GM23338 (cell line): ENCODE results near the gene SUCLG2. TPM values are rescaled to one million over a fixed set of nuclear protein-coding genes. Genes with fewer than 3 reads are reported as not detected.
A peak's percentile ranks its signal among the peaks of the same experiment; 100 is the strongest.

Experiments
- ATAC-seq: fragments of 200-7000 bp; cut with Tn5 transposase; 3 replicates; pipeline ENCODE4 v1.9.1; 2020
- DNase-seq: peaks from one replicate; pipeline ENCODE4 v3.0.0-alpha.2; 2015; ENCODE audit warnings: low spot score
- H2AFZ ChIP-seq: fragments of 200-600 bp; sonication (generic); 2 replicates; pipeline ENCODE4 v1.8.0; 2016; ENCODE audit warnings: antibody characterized with exemption, mild to moderate bottlenecking, moderate library complexity
- H3F3A ChIP-seq: fragments of 200-600 bp; sonication (generic); replicated peaks from 2 replicates; pipeline ENCODE4 v1.8.0; 2017; ENCODE audit warnings: antibody characterized with exemption, mixed run types, low read depth
- H3K27ac ChIP-seq: fragments of 200-600 bp; sonication (generic); 2 replicates; pipeline ENCODE4 v1.6.1; 2016; ENCODE audit warnings: low read depth
- H3K27me3 ChIP-seq: fragments of 200-600 bp; sonication (generic); 2 replicates; pipeline ENCODE4 v1.8.0; 2016; ENCODE audit warnings: mild to moderate bottlenecking, mixed run types, moderate library complexity; ENCODE audit not compliant: insufficient read depth
- H3K36me3 ChIP-seq: fragments of 200-600 bp; sonication (generic); 2 replicates; pipeline ENCODE4 v1.8.0; 2016; ENCODE audit warnings: mild to moderate bottlenecking; ENCODE audit not compliant: insufficient read depth
- H3K4me1 ChIP-seq: fragments of 200-600 bp; sonication (generic); 2 replicates; pipeline ENCODE4 v1.8.0; 2016; ENCODE audit warnings: mild to moderate bottlenecking, moderate library complexity; ENCODE audit not compliant: insufficient read depth
- H3K4me2 ChIP-seq: fragments of 200-600 bp; sonication (generic); 2 replicates; pipeline ENCODE4 v1.7.1; 2017; ENCODE audit warnings: mixed run types
- H3K4me3 ChIP-seq: fragments of 200-600 bp; sonication (generic); 2 replicates; pipeline ENCODE4 v1.6.1; 2016; ENCODE audit warnings: mixed run types
- H3K79me2 ChIP-seq: fragments of 200-600 bp; sonication (generic); replicated peaks from 2 replicates; pipeline ENCODE4 v1.8.0; 2017; ENCODE audit warnings: mild to moderate bottlenecking; ENCODE audit not compliant: insufficient read depth
- H3K9me2 ChIP-seq: fragments of 200-600 bp; sonication (generic); 2 replicates; pipeline ENCODE4 v1.8.0; 2017; ENCODE audit not compliant: insufficient read depth
- H4K20me1 ChIP-seq: fragments of 200-600 bp; sonication (generic); replicated peaks from 2 replicates; pipeline ENCODE4 v1.8.0; 2017; ENCODE audit warnings: mild to moderate bottlenecking; ENCODE audit not compliant: insufficient read depth
- H3K27ac Mint-ChIP-seq: 2 replicates; pipeline ENCODE4 v1.8.0; 2020; ENCODE audit warnings: inconsistent platforms, mild to moderate bottlenecking, moderate library complexity, mixed read lengths
- H3K27me3 Mint-ChIP-seq: 3 replicates; pipeline ENCODE4 v1.8.0; 2022; ENCODE audit warnings: low read depth, mild to moderate bottlenecking, moderate library complexity, mixed read lengths, inconsistent platforms; ENCODE audit not compliant: insufficient read depth, poor library complexity
- H3K36me3 Mint-ChIP-seq: 3 replicates; pipeline ENCODE4 v1.8.0; 2021; ENCODE audit warnings: low read depth, mild to moderate bottlenecking, inconsistent platforms, moderate library complexity, mixed read lengths
- H3K4me1 Mint-ChIP-seq: 3 replicates; pipeline ENCODE4 v1.8.0; 2020; ENCODE audit warnings: mild to moderate bottlenecking, inconsistent platforms, mixed read lengths
- H3K4me3 Mint-ChIP-seq: 3 replicates; pipeline ENCODE4 v1.8.0; 2021; ENCODE audit warnings: moderate library complexity, mild to moderate bottlenecking, inconsistent platforms, mixed read lengths
- H3K9me3 Mint-ChIP-seq: 3 replicates; pipeline ENCODE4 v1.8.0; 2020; ENCODE audit warnings: moderate library complexity, mild to moderate bottlenecking, inconsistent platforms, mixed read lengths
- EZH2phosphoT487 ChIP-seq: fragments of 200-600 bp; sonication (generic); IDR thresholded peaks from one replicate; pipeline ENCODE4 v1.8.1; 2018; ENCODE audit warnings: antibody characterized with exemption; ENCODE audit not compliant: unreplicated experiment
- ZNF114 ChIP-seq: fragments of 250-450 bp; sonication (Bioruptor Pico); IDR thresholded peaks from 2 replicates; pipeline ENCODE4 v1.5.0; 2020; ENCODE audit warnings: mild to moderate bottlenecking, moderate library complexity
- polyA plus RNA-seq: library from polyadenylated mRNA; unstranded; fragments of >200 nt; fragmentation: Nextera tagmentation; extraction: Ambion mirVana; gene quantifications from 2 replicates; pipeline ENCODE4 v1.2.1, GENCODE V29; 2016
- total RNA-seq: library from RNA; depleted of rRNA; stranded (reverse); fragments of >200 nt; shearing (Covaris generic); gene quantifications from 2 replicates; pipeline ENCODE4 v1.2.3, GENCODE V29; 2014
- TF ChIP-seq, protein P1 (sequence below): fragments of 250-450 bp; sonication (Bioruptor Pico); IDR thresholded peaks from 2 replicates; pipeline ENCODE4 v1.5.0; 2020; ENCODE audit warnings: mild to moderate bottlenecking, moderate library complexity

SUCLG2 gene
- total and polyA plus RNA-seq, 2 experiments from 2014 or later, result 29.3 to 39.0 TPM

DNA sequence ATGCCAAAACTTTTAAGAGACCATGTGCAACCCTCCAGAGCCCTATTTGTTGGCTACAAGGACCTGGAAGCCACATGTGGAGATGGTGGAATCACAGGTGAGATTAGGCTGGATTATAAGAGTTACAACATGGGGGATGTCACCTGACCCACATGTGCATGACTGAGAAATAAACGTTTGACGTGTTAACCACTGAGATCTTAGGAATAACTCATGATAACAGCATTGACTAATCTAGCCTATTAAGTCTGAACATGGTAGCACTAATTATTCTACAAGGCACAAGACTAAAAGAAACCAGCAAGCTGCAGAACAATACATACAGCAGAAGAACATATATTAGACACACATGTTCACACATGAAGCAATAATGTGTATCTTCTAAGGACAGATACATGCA lies 38.4 kb downstream of the SUCLG2 start:
- Histone ChIP-seq H4K20me1 (no peaks in the 10 kb centered on the region), H3K36me3 (no peaks in the 10 kb centered on the region), H3K4me2 (no peak overlapping the region), H3K9me2 (no peaks in the 10 kb centered on the region), H2AFZ (no peak overlapping the region), H3K27ac (no peak overlapping the region), H3K4me3 (no peak overlapping the region), H3K4me1 (peaks cover 10% of the 10 kb centered on the region), H3K27me3 (no peaks in the 10 kb centered on the region), H3K79me2 (0 out of 2 replicates have a peak, but pooled peaks cover 3% of the 10 kb centered on the region), H3F3A (no peaks in the 10 kb centered on the region)
- H3K36me3 Mint-ChIP-seq, result 0 out of 3 replicates have a peak, but pooled peaks cover 3% of the 10 kb centered on the region
- no peak overlapping the region for H3K4me3 Mint-ChIP-seq
- TF ChIP-seq EZH2phosphoT487, result no peak
- peaks cover 2% of the 10 kb centered on the region for H3K27me3 Mint-ChIP-seq
- ATAC-seq, result no peak
- DNase-seq, result no peak
- H3K9me3 Mint-ChIP-seq, result no peaks in the 10 kb centered on the region
- H3K27ac Mint-ChIP-seq, result no peak overlapping the region
- H3K4me1 Mint-ChIP-seq, result peaks cover 29% of the 10 kb centered on the region

DNA sequence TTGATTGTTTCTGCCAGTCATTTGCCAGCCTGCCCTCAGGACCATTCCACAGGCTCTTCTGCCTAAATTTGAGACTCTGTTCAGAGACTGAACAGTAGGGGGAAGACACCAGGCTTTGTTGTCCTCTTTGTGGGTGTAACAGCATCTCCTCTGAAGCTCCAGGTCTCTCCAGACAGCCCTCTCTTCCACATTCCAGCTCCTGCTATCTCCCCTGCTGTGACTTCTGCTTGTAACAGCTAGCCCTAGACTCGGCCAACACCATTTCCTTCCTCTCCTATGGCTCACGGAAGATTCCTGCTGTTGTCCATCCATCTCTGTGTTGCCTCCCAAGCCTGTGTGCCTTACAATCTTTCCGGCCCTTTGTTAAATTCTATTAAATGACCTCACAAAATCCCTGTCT lies 40.2 kb downstream of the SUCLG2 start:
- no peaks in the 10 kb centered on the region for H3K9me3 Mint-ChIP-seq
- no peak overlapping the region for H3K27ac ChIP-seq
- no peak for TF ChIP-seq ZNF114 (CRISPR knock-in tag)
- TF ChIP-seq, protein P1, sequence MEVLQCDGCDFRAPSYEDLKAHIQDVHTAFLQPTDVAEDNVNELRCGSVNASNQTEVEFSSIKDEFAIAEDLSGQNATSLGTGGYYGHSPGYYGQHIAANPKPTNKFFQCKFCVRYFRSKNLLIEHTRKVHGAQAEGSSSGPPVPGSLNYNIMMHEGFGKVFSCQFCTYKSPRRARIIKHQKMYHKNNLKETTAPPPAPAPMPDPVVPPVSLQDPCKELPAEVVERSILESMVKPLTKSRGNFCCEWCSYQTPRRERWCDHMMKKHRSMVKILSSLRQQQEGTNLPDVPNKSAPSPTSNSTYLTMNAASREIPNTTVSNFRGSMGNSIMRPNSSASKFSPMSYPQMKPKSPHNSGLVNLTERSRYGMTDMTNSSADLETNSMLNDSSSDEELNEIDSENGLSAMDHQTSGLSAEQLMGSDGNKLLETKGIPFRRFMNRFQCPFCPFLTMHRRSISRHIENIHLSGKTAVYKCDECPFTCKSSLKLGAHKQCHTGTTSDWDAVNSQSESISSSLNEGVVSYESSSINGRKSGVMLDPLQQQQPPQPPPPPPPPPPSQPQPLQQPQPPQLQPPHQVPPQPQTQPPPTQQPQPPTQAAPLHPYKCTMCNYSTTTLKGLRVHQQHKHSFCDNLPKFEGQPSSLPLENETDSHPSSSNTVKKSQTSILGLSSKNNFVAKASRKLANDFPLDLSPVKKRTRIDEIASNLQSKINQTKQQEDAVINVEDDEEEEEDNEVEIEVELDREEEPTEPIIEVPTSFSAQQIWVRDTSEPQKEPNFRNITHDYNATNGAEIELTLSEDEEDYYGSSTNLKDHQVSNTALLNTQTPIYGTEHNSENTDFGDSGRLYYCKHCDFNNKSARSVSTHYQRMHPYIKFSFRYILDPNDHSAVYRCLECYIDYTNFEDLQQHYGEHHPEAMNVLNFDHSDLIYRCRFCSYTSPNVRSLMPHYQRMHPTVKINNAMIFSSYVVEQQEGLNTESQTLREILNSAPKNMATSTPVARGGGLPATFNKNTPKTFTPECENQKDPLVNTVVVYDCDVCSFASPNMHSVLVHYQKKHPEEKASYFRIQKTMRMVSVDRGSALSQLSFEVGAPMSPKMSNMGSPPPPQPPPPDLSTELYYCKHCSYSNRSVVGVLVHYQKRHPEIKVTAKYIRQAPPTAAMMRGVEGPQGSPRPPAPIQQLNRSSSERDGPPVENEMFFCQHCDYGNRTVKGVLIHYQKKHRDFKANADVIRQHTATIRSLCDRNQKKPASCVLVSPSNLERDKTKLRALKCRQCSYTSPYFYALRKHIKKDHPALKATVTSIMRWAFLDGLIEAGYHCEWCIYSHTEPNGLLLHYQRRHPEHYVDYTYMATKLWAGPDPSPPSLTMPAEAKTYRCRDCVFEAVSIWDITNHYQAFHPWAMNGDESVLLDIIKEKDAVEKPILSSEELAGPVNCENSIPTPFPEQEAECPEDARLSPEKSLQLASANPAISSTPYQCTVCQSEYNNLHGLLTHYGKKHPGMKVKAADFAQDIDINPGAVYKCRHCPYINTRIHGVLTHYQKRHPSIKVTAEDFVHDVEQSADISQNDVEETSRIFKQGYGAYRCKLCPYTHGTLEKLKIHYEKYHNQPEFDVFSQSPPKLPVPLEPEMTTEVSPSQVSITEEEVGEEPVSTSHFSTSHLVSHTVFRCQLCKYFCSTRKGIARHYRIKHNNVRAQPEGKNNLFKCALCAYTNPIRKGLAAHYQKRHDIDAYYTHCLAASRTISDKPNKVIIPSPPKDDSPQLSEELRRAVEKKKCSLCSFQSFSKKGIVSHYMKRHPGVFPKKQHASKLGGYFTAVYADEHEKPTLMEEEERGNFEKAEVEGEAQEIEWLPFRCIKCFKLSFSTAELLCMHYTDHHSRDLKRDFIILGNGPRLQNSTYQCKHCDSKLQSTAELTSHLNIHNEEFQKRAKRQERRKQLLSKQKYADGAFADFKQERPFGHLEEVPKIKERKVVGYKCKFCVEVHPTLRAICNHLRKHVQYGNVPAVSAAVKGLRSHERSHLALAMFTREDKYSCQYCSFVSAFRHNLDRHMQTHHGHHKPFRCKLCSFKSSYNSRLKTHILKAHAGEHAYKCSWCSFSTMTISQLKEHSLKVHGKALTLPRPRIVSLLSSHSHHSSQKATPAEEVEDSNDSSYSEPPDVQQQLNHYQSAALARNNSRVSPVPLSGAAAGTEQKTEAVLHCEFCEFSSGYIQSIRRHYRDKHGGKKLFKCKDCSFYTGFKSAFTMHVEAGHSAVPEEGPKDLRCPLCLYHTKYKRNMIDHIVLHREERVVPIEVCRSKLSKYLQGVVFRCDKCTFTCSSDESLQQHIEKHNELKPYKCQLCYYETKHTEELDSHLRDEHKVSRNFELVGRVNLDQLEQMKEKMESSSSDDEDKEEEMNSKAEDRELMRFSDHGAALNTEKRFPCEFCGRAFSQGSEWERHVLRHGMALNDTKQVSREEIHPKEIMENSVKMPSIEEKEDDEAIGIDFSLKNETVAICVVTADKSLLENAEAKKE (CRISPR knock-in tag), result peak; percentile 53; the same call in 1 of the 2 replicates
- H3K36me3 Mint-ChIP-seq, result peaks cover 15% of the 10 kb centered on the region; the same call in 2 of the 3 replicates
- H3K27ac Mint-ChIP-seq, result no peak overlapping the region; the same call in 1 of the 2 replicates
- H3K4me3 Mint-ChIP-seq, result no peak overlapping the region
- no peak overlapping the region for H2AFZ ChIP-seq
- H3K4me1 ChIP-seq, result peaks cover 3% of the 10 kb centered on the region
- no peaks in the 10 kb centered on the region for H3K27me3 ChIP-seq
- DNase-seq, result peak; percentile 38
- peaks cover 22% of the 10 kb centered on the region for H3K4me1 Mint-ChIP-seq
- ATAC-seq, result peak; percentile 81
- H3K79me2 ChIP-seq, result 0 out of 2 replicates have a peak, but pooled peaks cover 3% of the 10 kb centered on the region
- H3K4me3 ChIP-seq, result no peak overlapping the region
- H3K27me3 Mint-ChIP-seq, result no peaks in the 10 kb centered on the region
- H3F3A ChIP-seq, result no peaks in the 10 kb centered on the region
- no peak overlapping the region for H3K4me2 ChIP-seq
- no peaks in the 10 kb centered on the region; the same call in 1 of the 2 replicates for H4K20me1 ChIP-seq
- H3K36me3 ChIP-seq, result no peaks in the 10 kb centered on the region
- H3K9me2 ChIP-seq, result no peaks in the 10 kb centered on the region
